ENCODE results near the gene KCNAB2.

KCNAB2 gene

GRCh38 chr1:6082430-6082971 lies 36.8 kb downstream of the KCNAB2 start:
- DNase-seq (ENCODE audit: low read depth in 2 of 2): no peak

- no peak for DNase-seq (ENCODE audit: low read depth in 2 of 2)
Measured at GRCh38 chr1:6083385-6083784, 37.7 kb downstream of the KCNAB2 start.

- DNase-seq (ENCODE audit: low read depth in 2 of 2): no peak
Measured at GRCh38 chr1:6083801-6084446, 38.2 kb downstream of the KCNAB2 start.

GRCh38 chr1:6084781-6085495 lies 39.2 kb downstream of the KCNAB2 start:
- DNase-seq (ENCODE audit: low read depth in 2 of 2): no peak

- no peak for DNase-seq (ENCODE audit: low read depth in 2 of 2)
Measured at GRCh38 chr1:6085666-6086065, 40.0 kb downstream of the KCNAB2 start.

- DNase-seq (ENCODE audit: low read depth in 2 of 2): no peak
Measured at GRCh38 chr1:6086358-6086757, 40.7 kb downstream of the KCNAB2 start.

DNA sequence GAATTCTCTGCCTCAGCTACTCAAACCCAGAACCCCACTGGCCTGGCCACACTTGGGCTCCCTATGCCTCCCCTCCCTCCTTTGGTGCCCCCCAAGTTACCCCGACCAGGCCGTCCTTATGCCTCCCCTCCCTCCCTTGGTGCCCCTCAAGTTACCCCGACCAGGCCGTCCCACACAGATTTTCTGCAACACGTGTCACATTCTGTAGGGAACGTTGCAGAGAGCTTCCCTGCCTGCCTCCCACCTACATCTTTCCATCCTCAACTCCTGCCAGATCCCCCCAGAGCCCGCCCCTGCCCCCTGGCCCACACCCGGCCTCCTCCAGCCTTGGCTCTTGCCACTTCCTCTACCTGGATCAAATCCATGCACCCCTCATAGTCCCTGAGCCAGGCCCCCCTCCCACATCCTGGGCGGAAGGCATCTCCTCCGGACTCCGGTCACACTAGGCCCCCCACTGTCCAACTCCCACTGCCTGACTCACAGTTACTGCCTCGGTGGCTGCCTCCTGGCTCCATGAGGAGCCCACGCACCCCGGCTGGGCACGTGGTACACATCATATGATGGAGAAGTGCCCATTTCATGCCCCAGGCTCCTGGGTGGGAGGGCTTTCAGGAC lies 41.2 kb downstream of the KCNAB2 start:
- no peak for DNase-seq (ENCODE audit: low read depth in 2 of 2)

GRCh38 chr1:6087377-6087772 lies 41.7 kb downstream of the KCNAB2 start:
- no peak for DNase-seq (ENCODE audit: low read depth in 2 of 2)

- no peak for DNase-seq (ENCODE audit: low read depth in 2 of 2)
Measured at GRCh38 chr1:6087958-6088357, 42.3 kb downstream of the KCNAB2 start.

DNA sequence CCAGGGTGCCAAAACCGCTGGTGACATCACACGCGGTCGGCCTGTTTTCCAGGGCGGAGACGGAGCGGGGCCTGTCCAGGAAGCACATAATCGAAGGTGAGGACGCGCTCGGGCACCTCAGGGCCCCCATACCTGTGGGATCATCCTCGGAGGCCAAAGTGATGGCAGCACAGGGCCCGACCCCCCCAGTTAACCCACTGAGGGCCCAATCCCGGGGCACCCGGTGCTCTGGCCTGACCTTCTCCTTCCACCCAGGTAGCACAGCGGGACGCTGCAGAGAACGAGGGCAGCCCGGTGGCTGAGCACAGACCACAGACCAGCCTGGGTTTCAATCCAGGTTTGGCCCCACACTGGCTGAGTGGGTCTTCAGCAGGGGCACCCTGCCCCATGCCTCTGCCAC lies 43.3 kb downstream of the KCNAB2 start:
- no peak for DNase-seq (ENCODE audit: low read depth in 2 of 2)

GRCh38 chr1:6090288-6090687 lies 44.6 kb downstream of the KCNAB2 start:
- no peak for DNase-seq (ENCODE audit: low read depth in 2 of 2)

DNA sequence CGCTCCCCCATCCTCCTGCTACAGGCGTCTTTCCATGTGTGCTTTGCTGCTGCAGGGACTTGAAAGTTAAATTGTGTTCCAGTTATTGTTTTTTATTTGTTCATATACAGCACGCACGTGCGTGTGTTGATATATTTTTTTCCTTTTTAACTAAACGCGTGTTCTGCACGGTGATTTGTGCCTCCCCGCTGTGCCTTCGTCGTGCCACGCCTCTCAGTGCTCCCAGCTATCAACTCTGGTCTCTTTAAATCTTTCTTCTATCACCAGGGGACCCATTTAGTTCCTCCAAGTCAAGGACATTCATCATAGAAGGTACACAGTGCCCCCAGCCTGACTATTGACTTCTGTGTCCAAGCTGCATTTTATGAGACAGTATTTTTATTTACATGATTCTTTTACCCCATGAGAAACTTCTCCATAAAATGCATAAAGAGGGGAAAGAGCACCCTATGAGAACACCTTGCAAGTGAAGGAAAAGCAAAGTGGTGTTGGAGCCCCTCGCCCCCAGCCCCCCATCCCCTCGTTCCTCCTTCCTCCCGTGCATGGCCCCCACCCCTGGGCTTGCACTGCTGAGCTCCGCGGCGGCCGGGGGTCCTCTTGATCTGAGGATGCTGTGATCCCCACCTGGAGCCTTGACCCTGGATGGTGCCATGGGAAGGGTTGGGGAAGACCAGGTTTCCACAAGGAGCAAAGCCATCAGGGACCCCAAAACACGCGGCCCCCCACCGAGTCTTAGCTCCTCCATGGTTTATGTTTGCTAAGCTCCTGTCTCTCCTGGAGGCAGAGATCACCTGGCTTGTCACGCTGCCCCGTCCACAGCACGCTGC lies 45.5 kb downstream of the KCNAB2 start:
- no peak for DNase-seq (ENCODE audit: low read depth in 2 of 2)

GRCh38 chr1:6091823-6092109 lies 46.1 kb downstream of the KCNAB2 start:
- no peak for DNase-seq (ENCODE audit: low read depth in 2 of 2)

DNA sequence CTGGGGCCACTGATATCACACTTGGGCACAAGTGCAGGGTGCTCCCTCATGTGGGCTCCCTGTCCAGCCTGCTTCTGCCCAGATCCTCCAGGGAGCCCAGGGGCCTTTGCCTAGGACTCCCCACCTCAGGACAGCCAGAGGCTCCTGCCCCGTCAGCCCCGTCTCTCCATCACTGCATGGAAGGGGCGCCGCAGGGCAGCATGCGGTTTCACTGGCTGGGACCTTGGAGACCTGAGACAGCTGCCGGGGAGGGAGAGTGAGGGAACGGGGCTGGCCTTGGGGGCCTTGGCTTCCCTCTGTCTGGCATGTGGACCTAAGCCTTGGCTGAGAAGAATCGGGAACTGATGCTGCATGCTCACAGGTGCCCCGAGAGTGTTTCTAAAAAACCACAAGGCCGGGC lies 46.5 kb downstream of the KCNAB2 start:
- no peak for DNase-seq (ENCODE audit: low read depth in 2 of 2)

DNA sequence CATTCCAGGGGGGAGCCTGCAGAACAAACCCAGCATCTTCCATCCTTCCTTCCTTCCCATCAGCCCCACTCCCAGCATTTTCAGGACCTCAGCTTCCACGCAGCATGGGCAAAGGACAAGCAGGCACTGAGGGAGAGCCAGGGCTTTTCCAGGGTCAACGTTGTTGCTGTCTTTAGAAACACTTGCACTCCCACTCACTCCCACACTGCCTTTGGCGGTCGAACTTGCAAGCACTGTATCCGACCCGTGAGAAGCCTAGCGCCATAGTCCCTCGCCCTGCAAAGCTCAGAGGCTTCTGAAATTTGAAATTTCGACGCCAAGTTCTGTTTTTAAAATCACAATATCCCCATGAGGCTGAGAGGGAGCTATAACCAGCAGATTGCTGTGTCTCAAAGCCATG lies 47.4 kb downstream of the KCNAB2 start:
- no peak for DNase-seq (ENCODE audit: low read depth in 2 of 2)

DNA sequence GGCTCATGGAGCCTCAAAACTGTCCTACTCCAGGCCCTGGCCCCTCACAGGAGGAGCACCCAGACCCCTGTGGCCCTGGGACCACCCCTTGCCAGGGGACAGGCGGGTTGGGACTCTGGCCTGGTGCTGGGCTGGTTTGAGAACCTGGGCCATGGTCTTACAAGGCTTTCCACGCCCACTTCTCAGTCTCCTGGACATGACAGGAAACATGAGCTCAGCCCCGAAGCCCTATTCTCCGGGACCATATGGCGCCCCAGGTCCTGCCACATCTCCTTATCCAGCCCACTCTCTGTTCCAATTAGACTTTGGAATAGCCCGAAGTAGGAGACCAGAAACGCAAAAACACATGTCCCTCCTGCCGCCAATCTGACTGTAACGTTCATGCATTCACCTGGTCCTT lies 47.9 kb downstream of the KCNAB2 start:
- DNase-seq (ENCODE audit: low read depth in 2 of 2): no peak

GRCh38 chr1:6094246-6094645 lies 48.6 kb downstream of the KCNAB2 start:
- no peak for DNase-seq (ENCODE audit: low read depth in 2 of 2)

DNA sequence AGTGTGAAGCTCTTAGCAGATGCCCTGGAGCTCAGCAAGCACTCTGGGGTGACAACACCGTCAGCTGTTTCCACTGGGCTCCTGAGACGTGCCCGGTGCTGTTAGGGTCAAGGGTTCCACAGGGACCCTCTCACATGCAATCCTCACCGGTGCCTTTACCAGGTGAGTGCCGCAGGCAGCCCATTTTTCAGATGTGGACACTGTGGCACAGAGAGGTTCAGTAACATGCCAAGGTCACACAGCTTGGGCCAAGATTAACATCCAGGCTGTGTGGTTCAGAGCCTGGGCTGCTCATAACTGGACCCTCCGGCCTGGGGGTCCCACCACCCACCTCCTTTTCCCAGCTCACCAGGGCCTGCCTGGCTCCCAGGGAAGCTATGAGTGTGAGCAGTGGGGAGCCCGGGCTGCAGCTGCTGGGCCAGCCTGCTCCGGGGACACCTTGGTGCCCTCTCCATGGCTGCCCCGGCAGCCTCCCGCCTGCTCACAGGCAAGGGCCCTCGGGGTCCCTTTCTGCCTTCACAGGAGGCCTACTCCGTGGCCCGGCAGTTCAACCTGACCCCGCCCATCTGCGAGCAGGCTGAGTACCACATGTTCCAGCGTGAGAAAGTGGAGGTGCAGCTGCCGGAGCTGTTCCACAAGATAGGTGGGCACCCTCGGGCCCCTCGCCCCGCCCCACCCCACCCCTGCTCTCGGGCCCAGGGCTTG lies 49.3 kb downstream of the KCNAB2 start:
- no peak for DNase-seq (ENCODE audit: low read depth in 2 of 2)

DNA sequence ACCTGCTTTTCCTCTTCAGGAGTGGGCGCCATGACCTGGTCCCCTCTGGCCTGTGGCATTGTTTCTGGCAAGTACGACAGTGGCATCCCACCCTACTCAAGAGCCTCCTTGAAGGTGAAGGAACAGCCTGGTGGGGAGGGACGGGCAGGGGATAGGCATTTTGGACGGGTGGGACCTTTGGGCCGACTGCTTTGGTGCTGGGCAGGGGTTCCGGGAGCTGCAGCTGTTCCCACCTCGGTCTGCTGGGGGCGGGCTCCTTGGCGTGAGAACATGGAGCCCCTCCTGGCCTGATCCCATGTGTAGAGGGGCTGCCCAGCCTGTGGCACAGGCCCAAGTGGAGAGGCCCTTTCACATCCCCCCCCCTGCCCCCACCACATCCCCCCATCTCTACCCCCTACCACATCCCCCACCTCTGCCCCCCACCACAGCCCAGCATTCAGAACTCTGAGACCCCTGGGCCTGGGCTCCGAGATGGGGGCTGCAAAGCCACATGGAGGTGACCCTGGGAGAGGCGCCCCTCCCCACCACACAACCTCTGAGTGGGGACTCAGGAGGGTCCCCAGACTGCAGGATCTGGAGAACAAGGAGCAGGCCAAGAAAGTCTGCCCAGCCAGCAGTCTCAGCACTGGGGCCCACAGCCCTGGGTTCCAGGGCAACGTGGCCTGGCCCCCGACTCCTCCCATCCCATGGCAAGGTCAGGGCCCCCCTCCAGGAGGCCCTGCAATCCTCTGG lies 50.0 kb downstream of the KCNAB2 start:
- DNase-seq (ENCODE audit: low read depth in 2 of 2): no peak

- no peak for DNase-seq (ENCODE audit: low read depth in 2 of 2)
Measured at GRCh38 chr1:6096243-6097116, 50.8 kb downstream of the KCNAB2 start.
